ENCODE results near the gene PARK7.

DNA sequence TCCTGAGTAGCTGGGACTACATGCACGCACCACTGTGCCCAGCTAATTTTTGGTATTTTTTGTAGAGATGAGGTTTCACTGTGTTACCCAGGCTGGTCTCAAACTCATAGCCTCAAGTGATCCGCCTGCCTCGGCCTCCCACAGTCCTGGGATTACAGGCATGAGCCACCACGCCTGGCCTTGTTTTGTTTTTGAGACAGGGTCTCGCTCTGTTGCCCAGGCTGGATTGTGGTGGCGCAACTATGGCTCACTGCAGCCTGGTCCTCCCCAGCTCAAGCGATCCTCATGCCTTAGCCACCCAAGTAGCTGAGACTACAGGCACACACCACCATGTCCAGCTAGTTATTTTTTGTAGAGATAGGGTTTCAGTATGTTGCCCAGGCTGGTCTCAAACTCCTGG, 26.0 kb downstream of the PARK7 start:
- TF ChIP-seq, protein P1, sequence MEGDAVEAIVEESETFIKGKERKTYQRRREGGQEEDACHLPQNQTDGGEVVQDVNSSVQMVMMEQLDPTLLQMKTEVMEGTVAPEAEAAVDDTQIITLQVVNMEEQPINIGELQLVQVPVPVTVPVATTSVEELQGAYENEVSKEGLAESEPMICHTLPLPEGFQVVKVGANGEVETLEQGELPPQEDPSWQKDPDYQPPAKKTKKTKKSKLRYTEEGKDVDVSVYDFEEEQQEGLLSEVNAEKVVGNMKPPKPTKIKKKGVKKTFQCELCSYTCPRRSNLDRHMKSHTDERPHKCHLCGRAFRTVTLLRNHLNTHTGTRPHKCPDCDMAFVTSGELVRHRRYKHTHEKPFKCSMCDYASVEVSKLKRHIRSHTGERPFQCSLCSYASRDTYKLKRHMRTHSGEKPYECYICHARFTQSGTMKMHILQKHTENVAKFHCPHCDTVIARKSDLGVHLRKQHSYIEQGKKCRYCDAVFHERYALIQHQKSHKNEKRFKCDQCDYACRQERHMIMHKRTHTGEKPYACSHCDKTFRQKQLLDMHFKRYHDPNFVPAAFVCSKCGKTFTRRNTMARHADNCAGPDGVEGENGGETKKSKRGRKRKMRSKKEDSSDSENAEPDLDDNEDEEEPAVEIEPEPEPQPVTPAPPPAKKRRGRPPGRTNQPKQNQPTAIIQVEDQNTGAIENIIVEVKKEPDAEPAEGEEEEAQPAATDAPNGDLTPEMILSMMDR (IDR thresholded peaks at IDR 0.05) = no peak
- TF ChIP-seq POLR2AphosphoS5 (IDR thresholded peaks at IDR 0.05) (no peak), POLR2A (IDR thresholded peaks at IDR 0.05) (no peak), EP300 (IDR thresholded peaks at IDR 0.05) (no peak)

Data from sigmoid colon (tissue), 4 donors.